ENCODE measurements around the gene UBE2F. TPM values are rescaled to one million over a fixed set of nuclear protein-coding genes. Genes with fewer than 3 reads are reported as not detected.

The UBE2F gene
- total and polyA plus RNA-seq, 2 donors (not counting 1 experiment from before 2014, with no cell fraction given): 53.7 to 113 TPM

- peaks cover 20% of the 10 kb centered on the region for H3K36me3 ChIP-seq (ENCODE audit: control insufficient read depth, insufficient read depth, low read length)
- no peak overlapping the region for H3K27ac ChIP-seq (ENCODE audit: insufficient read depth, low read length)
- no peaks in the 10 kb centered on the region for H4K20me1 ChIP-seq (ENCODE audit: control insufficient read depth, extremely low read depth, insufficient read depth, low read length)
- no peak for DNase-seq (ENCODE audit: low read depth in 2 of 2)
- TF ChIP-seq CTCF (conservative IDR thresholded peaks at IDR 0.05 in 1 of 2, IDR thresholded peaks at IDR 0.05 in 1 of 2; ENCODE audit: low read depth in 1 of 2, low read length in 2 of 2) (no peak), EZH2 (IDR thresholded peaks at IDR 0.05; ENCODE audit: low read length, missing control alignments) (no peak)
- H3K9me3 ChIP-seq (ENCODE audit: control insufficient read depth, insufficient read depth, low read depth, low read length): no peaks in the 10 kb centered on the region
- peaks cover 2% of the 10 kb centered on the region for H3K4me1 ChIP-seq (ENCODE audit: control insufficient read depth, extremely low read depth, insufficient read depth, low read length)
- no peaks in the 10 kb centered on the region for H3K79me2 ChIP-seq (ENCODE audit: control insufficient read depth, insufficient read depth, low read length)
- H3K27me3 ChIP-seq (ENCODE audit: control insufficient read depth, insufficient read depth, low read length): no peaks in the 10 kb centered on the region
- no peak overlapping the region for H3K4me3 ChIP-seq (replicated peaks in 1 of 4; ENCODE audit: control extremely low read depth in 1 of 4, insufficient read depth in 1 of 4, low read depth in 3 of 4, low read length in 4 of 4)
- no peak overlapping the region for H3K4me2 ChIP-seq (ENCODE audit: extremely low read depth, insufficient read depth, low read length)
- no peak overlapping the region for H2AFZ ChIP-seq (ENCODE audit: low read length)
- H3K9ac ChIP-seq (ENCODE audit: insufficient read depth, low read length): no peak overlapping the region
Measured at GRCh38 chr2:238039151-238039550, 72.3 kb downstream of the UBE2F start.

- H2AFZ ChIP-seq (ENCODE audit: low read length): no peak overlapping the region
- no peaks in the 10 kb centered on the region for H3K9me3 ChIP-seq (ENCODE audit: control insufficient read depth, insufficient read depth, low read depth, low read length)
- peaks cover 2% of the 10 kb centered on the region for H3K4me1 ChIP-seq (ENCODE audit: control insufficient read depth, extremely low read depth, insufficient read depth, low read length)
- peaks cover 20% of the 10 kb centered on the region for H3K36me3 ChIP-seq (ENCODE audit: control insufficient read depth, insufficient read depth, low read length)
- H3K27ac ChIP-seq (ENCODE audit: insufficient read depth, low read length): no peak overlapping the region
- H3K4me3 ChIP-seq (replicated peaks in 1 of 4; ENCODE audit: control extremely low read depth in 1 of 4, insufficient read depth in 1 of 4, low read depth in 3 of 4, low read length in 4 of 4): no peak overlapping the region
- no peaks in the 10 kb centered on the region for H3K79me2 ChIP-seq (ENCODE audit: control insufficient read depth, insufficient read depth, low read length)
- H4K20me1 ChIP-seq (ENCODE audit: control insufficient read depth, extremely low read depth, insufficient read depth, low read length): no peaks in the 10 kb centered on the region
- no peak for DNase-seq (ENCODE audit: low read depth in 2 of 2)
- H3K27me3 ChIP-seq (ENCODE audit: control insufficient read depth, insufficient read depth, low read length): no peaks in the 10 kb centered on the region
- no peak overlapping the region for H3K9ac ChIP-seq (ENCODE audit: insufficient read depth, low read length)
- TF ChIP-seq EZH2 (IDR thresholded peaks at IDR 0.05; ENCODE audit: low read length, missing control alignments): no peak
- H3K4me2 ChIP-seq (ENCODE audit: extremely low read depth, insufficient read depth, low read length): no peak overlapping the region
Measured at GRCh38 chr2:238039985-238040384, 73.2 kb downstream of the UBE2F start.

GRCh38 chr2:238040918-238041317 is 74.1 kb downstream of the UBE2F start:
- no peaks in the 10 kb centered on the region for H4K20me1 ChIP-seq (ENCODE audit: control insufficient read depth, extremely low read depth, insufficient read depth, low read length)
- DNase-seq (ENCODE audit: low read depth in 2 of 2): no peak
- H3K9ac ChIP-seq (ENCODE audit: insufficient read depth, low read length): no peak overlapping the region
- H3K9me3 ChIP-seq (ENCODE audit: control insufficient read depth, insufficient read depth, low read depth, low read length): no peaks in the 10 kb centered on the region
- no peak overlapping the region for H2AFZ ChIP-seq (ENCODE audit: low read length)
- no peak overlapping the region for H3K27ac ChIP-seq (ENCODE audit: insufficient read depth, low read length)
- H3K79me2 ChIP-seq (ENCODE audit: control insufficient read depth, insufficient read depth, low read length): no peaks in the 10 kb centered on the region
- no peaks in the 10 kb centered on the region for H3K27me3 ChIP-seq (ENCODE audit: control insufficient read depth, insufficient read depth, low read length)
- no peak overlapping the region for H3K4me2 ChIP-seq (ENCODE audit: extremely low read depth, insufficient read depth, low read length)
- H3K36me3 ChIP-seq (ENCODE audit: control insufficient read depth, insufficient read depth, low read length): peaks cover 20% of the 10 kb centered on the region
- TF ChIP-seq EZH2 (IDR thresholded peaks at IDR 0.05; ENCODE audit: low read length, missing control alignments): no peak
- no peak for TF ChIP-seq CTCF (conservative IDR thresholded peaks at IDR 0.05 in 1 of 2, IDR thresholded peaks at IDR 0.05 in 1 of 2; ENCODE audit: low read depth in 1 of 2, low read length in 2 of 2)
- peaks cover 2% of the 10 kb centered on the region for H3K4me1 ChIP-seq (ENCODE audit: control insufficient read depth, extremely low read depth, insufficient read depth, low read length)
- no peak overlapping the region for H3K4me3 ChIP-seq (replicated peaks in 1 of 4; ENCODE audit: control extremely low read depth in 1 of 4, insufficient read depth in 1 of 4, low read depth in 3 of 4, low read length in 4 of 4)

All from fibroblast of lung (primary cell).